BJ (cell line): ENCODE measurements around the gene PRR13. TPM values are rescaled to one million over a fixed set of nuclear protein-coding genes. Genes with fewer than 3 reads are reported as not detected.

ENCODE experiments used
- CTCF ChIA-PET: fragments of 350-600 bp; formaldehyde crosslinking; extraction: SDS; loops from one replicate; lab custom pipeline; 2021; ENCODE audit warnings: antibody characterized with exemption, inconsistent platforms; lab: Yijun Ruan, JAX
- POLR2A ChIA-PET: fragments of 300-600 bp; sonication (Branson Sonifier 250); formaldehyde crosslinking; extraction: SDS; loops from one replicate; lab custom pipeline; 2021; ENCODE audit warnings: antibody characterized with exemption; lab: Charles Lee
- DNase-seq: peaks from one replicate; pipeline ENCODE4 v3.0.0-alpha.2; 2011; ENCODE audit warnings: low read depth
- H3K27me3 ChIP-seq: 2 replicates; pipeline ENCODE4 v1.6.0; 2011; ENCODE audit warnings: low read length; ENCODE audit not compliant: control insufficient read depth, insufficient read depth
- H3K36me3 ChIP-seq: 2 replicates; pipeline ENCODE4 v1.5.1; 2011; ENCODE audit warnings: low read length; ENCODE audit not compliant: control insufficient read depth, insufficient read depth
- H3K4me3 ChIP-seq: 2 replicates; pipeline ENCODE4 v1.5.1; 2011; ENCODE audit warnings: low read depth, mild to moderate bottlenecking, control low read depth, low read length
- polyA plus RNA-seq: library from polyadenylated mRNA; depleted of rRNA; stranded (reverse); fragments of >200 nt; gene quantifications from 2 replicates; pipeline ENCODE4 v1.2.3, GENCODE V29; 2011
- TF ChIP-seq, protein P1 (sequence below): IDR thresholded peaks from 2 replicates; pipeline ENCODE4 v1.5.1; 2011; ENCODE audit warnings: low read depth, mild to moderate bottlenecking, control low read depth, inconsistent platforms, low read length, moderate library complexity; ENCODE audit not compliant: insufficient read depth

PRR13 gene
- polyA plus RNA-seq, 1 experiment, result 66.4 TPM

DNA sequence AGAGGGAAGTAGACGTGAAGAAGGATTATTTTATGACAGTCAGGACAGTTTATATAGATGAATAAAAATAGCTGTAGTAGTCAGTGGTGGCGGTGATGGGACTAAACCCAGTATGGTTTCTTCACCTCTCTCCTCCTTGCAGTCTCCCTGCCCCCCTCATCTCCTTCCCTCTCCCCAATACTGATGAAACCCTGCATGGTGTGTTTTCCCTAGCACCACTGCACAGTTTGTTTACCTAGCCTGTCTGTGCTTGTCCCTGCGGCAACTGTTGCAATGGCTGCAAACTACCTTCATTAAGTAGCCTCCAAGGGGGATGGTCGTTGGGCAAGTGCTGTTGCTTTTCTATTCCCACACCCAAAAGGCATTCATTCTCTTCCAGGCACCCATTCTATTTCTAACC lies 25.1 kb downstream of the PRR13 start:
- ChIA-PET POLR2A (no interaction called here), CTCF (no interaction called here)
- DNase-seq, result no peak
- no peak overlapping the region for H3K4me3 ChIP-seq
- H3K27me3 ChIP-seq, result no peaks in the 10 kb centered on the region
- TF ChIP-seq, protein P1, sequence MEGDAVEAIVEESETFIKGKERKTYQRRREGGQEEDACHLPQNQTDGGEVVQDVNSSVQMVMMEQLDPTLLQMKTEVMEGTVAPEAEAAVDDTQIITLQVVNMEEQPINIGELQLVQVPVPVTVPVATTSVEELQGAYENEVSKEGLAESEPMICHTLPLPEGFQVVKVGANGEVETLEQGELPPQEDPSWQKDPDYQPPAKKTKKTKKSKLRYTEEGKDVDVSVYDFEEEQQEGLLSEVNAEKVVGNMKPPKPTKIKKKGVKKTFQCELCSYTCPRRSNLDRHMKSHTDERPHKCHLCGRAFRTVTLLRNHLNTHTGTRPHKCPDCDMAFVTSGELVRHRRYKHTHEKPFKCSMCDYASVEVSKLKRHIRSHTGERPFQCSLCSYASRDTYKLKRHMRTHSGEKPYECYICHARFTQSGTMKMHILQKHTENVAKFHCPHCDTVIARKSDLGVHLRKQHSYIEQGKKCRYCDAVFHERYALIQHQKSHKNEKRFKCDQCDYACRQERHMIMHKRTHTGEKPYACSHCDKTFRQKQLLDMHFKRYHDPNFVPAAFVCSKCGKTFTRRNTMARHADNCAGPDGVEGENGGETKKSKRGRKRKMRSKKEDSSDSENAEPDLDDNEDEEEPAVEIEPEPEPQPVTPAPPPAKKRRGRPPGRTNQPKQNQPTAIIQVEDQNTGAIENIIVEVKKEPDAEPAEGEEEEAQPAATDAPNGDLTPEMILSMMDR, result no peak
- peaks cover 52% of the 10 kb centered on the region for H3K36me3 ChIP-seq

DNA sequence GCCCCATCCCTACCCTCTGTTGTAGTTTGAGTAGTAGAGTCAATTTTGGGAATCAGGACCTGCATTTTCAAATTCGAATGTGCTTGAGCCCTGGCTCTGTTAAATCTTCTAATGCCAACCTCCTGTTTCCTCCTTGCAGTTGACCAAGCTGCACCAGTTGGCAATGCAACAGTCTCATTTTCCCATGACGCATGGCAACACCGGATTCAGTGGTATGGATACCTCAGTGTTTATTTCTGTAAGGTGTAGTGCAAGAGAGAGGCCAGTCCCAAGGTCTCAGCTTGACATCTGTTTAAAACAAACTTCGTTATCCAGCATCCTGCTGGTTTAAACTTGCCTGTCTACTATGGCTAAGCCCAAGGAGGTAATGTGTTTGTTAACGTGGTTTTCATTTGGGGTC lies 25.5 kb downstream of the PRR13 start:
- TF ChIP-seq, protein P1, result no peak
- CTCF ChIA-PET, result interaction anchor here (2.1 kb wide), 1 partner anchor 42 kb away, joined by 11 read pairs; no protein-coding TSS in a partner anchor

GRCh38 chr12:53467880-53468279 lies 26.3 kb downstream of the PRR13 start:
- Histone ChIP-seq H3K4me3 (no peak overlapping the region), H3K36me3 (peaks cover 48% of the 10 kb centered on the region), H3K27me3 (no peaks in the 10 kb centered on the region)
- TF ChIP-seq, protein P1, result no peak
- POLR2A ChIA-PET, result no interaction called here
- DNase-seq, result no peak
- CTCF ChIA-PET, result interaction anchor here (2.1 kb wide), 1 partner anchor 41 kb away, joined by 11 read pairs; no protein-coding TSS in a partner anchor

More for the DNA sequence above, 25.5 kb downstream of the PRR13 start:
- H3K4me3 ChIP-seq, result no peak overlapping the region
- POLR2A ChIA-PET, result no interaction called here
- no peaks in the 10 kb centered on the region for H3K27me3 ChIP-seq
- peaks cover 53% of the 10 kb centered on the region for H3K36me3 ChIP-seq
- DNase-seq, result no peak

GRCh38 chr12:53468282-53468681 lies 26.7 kb downstream of the PRR13 start:
- ChIA-PET POLR2A (no interaction called here), CTCF (interaction anchor here (2.1 kb wide), 1 partner anchor 40 kb away, joined by 11 read pairs; no protein-coding TSS in a partner anchor)
- no peak for DNase-seq
- no peaks in the 10 kb centered on the region for H3K27me3 ChIP-seq
- H3K4me3 ChIP-seq, result no peak overlapping the region
- TF ChIP-seq, protein P1, result no peak
- peaks cover 45% of the 10 kb centered on the region for H3K36me3 ChIP-seq

GRCh38 chr12:53472056-53472582 lies 30.6 kb downstream of the PRR13 start:
- DNase-seq, result no peak
- TF ChIP-seq, protein P1, result no peak
- ChIA-PET POLR2A (interaction anchor here (1.1 kb wide), 1 partner anchor 31 kb away, joined by 16 read pairs; the partner anchor contains the start of gene PRR13), CTCF (interaction anchor here (0.6 kb wide), 2 partner anchors 149 to 441 kb away, joined by 3 to 4 read pairs; no protein-coding TSS in a partner anchor)
- no peaks in the 10 kb centered on the region for H3K27me3 ChIP-seq
- no peak overlapping the region for H3K4me3 ChIP-seq
- H3K36me3 ChIP-seq, result peaks cover 31% of the 10 kb centered on the region
